H7 (cell line): ENCODE data around the gene HSF2. TPM values are rescaled to one million over a fixed set of nuclear protein-coding genes. Genes with fewer than 3 reads are reported as not detected.
"Not testable (repeated sequence)": the region's sequence is repeated elsewhere in the genome, so short reads cannot be mapped to it uniquely, and the experiment has no call there.

Experiments
- DNase-seq: peaks from one replicate; pipeline ENCODE4 v3.0.0; 2012
- H3K27me3 ChIP-seq: 2 replicates; pipeline ENCODE4 v1.6.0; 2011; ENCODE audit warnings: mild to moderate bottlenecking, low read length; ENCODE audit not compliant: control insufficient read depth, insufficient read depth
- H3K36me3 ChIP-seq: replicated peaks from 2 replicates; pipeline ENCODE4 v1.5.1; 2011; ENCODE audit warnings: low read length; ENCODE audit not compliant: control insufficient read depth, insufficient read depth
- H3K4me3 ChIP-seq: 2 replicates; pipeline ENCODE4 v1.5.1; 2011; ENCODE audit warnings: low read depth, mild to moderate bottlenecking, control low read depth, low read length, moderate library complexity; ENCODE audit not compliant: insufficient read depth
- total RNA-seq: library from RNA; depleted of rRNA; stranded (reverse); fragments of >200 nt; shearing (Covaris generic); gene quantifications from 2 replicates; pipeline ENCODE4 v1.2.3, GENCODE V29; 2014; rRNA removed

HSF2 gene
- total RNA-seq, 1 experiment from 2014 or later, result 31.6 TPM

- no peak for DNase-seq
- H3K4me3 ChIP-seq, result no peak overlapping the region
- no peaks in the 10 kb centered on the region for H3K27me3 ChIP-seq
- H3K36me3 ChIP-seq, result peaks cover 6% of the 10 kb centered on the region
These were observed 53.1 kb downstream of the HSF2 start for GRCh38 chr6:122452509-122452908.

GRCh38 chr6:122454673-122455072, 55.2 kb downstream of the HSF2 start:
- peaks cover 6% of the 10 kb centered on the region for H3K36me3 ChIP-seq

GRCh38 chr6:122455116-122455515, 55.7 kb downstream of the HSF2 start:
- not testable (repeated sequence) for H3K36me3 ChIP-seq, H3K27me3 ChIP-seq, H3K4me3 ChIP-seq, DNase-seq

More at GRCh38 chr6:122454673-122455072, 55.2 kb downstream of the HSF2 start:
- no peak for DNase-seq
- H3K4me3 ChIP-seq, result no peak overlapping the region
- H3K27me3 ChIP-seq, result no peaks in the 10 kb centered on the region

- Histone ChIP-seq H3K36me3 (peaks cover 1% of the 10 kb centered on the region), H3K27me3 (no peaks in the 10 kb centered on the region), H3K4me3 (no peak overlapping the region)
- DNase-seq, result no peak
These were observed 58.6 kb downstream of the HSF2 start for GRCh38 chr6:122458087-122458486.

GRCh38 chr6:122459240-122459639, 59.8 kb downstream of the HSF2 start:
- no peaks in the 10 kb centered on the region for H3K27me3 ChIP-seq
- H3K4me3 ChIP-seq, result no peak overlapping the region
- DNase-seq, result no peak
- H3K36me3 ChIP-seq, result peaks cover 1% of the 10 kb centered on the region

- not testable (repeated sequence) for H3K27me3 ChIP-seq, H3K36me3 ChIP-seq, DNase-seq, H3K4me3 ChIP-seq
These were observed 60.5 kb downstream of the HSF2 start for GRCh38 chr6:122459865-122460416.

GRCh38 chr6:122461885-122462284, 62.4 kb downstream of the HSF2 start:
- H3K27me3 ChIP-seq, result no peaks in the 10 kb centered on the region
- no peak for DNase-seq
- no peak overlapping the region for H3K4me3 ChIP-seq
- H3K36me3 ChIP-seq, result no peaks in the 10 kb centered on the region

GRCh38 chr6:122471107-122472021, 71.9 kb downstream of the HSF2 start, which contains the start of gene SERINC1:
Gene SERINC1 (minus strand): TSS chr6:122471807. CDS start chr6:122471737, 70 bp downstream.
- H3K36me3 ChIP-seq, result no peaks in the 10 kb centered on the region
- peak; percentile 81 for DNase-seq
- H3K4me3 ChIP-seq, result peak within 1 kb of the TSS; percentile 97
- H3K27me3 ChIP-seq, result no peaks in the 10 kb centered on the region

GRCh38 chr6:122472022-122472340, 72.5 kb downstream of the HSF2 start:
- H3K4me3 ChIP-seq, result peak overlapping the region; percentile 97
- DNase-seq, result no peak
- no peaks in the 10 kb centered on the region for H3K27me3 ChIP-seq
- no peaks in the 10 kb centered on the region for H3K36me3 ChIP-seq

GRCh38 chr6:122476131-122476530, 76.7 kb downstream of the HSF2 start:
- peak; percentile 24 for DNase-seq
- Histone ChIP-seq H3K4me3 (no peak overlapping the region), H3K27me3 (no peaks in the 10 kb centered on the region), H3K36me3 (no peaks in the 10 kb centered on the region)

- Histone ChIP-seq H3K27me3 (no peaks in the 10 kb centered on the region), H3K36me3 (no peaks in the 10 kb centered on the region; the same call in 1 of the 2 replicates), H3K4me3 (peak overlapping the region; percentile 78)
- DNase-seq, result peak; percentile 36
These were observed 83.3 kb downstream of the HSF2 start for GRCh38 chr6:122482750-122483080.

Other genes with a start within 250 kb of the HSF2 start
- gene SERINC1, start 72.2 kb downstream of the HSF2 start, total RNA-seq, result 40.1 and 52.0 TPM in 2 replicates
- 62.9 and 64.9 TPM in 2 replicates for gene PKIB, start 210.8 kb downstream of the HSF2 start, total RNA-seq